RPMI7951 (cell line): ENCODE data around the gene FUT8. TPM values are rescaled to one million over a fixed set of nuclear protein-coding genes. Genes with fewer than 3 reads are reported as not detected.
"Not testable (repeated sequence)": the region's sequence is repeated elsewhere in the genome, so short reads cannot be mapped to it uniquely, and the experiment has no call there.

Experiments
- DNase-seq: peaks from one replicate; pipeline ENCODE4 v3.0.0-alpha.2; 2012; ENCODE audit warnings: low read depth
- total RNA-seq: library from RNA; depleted of rRNA; stranded (reverse); fragments of >200 nt; shearing (Covaris generic); gene quantifications from 2 replicates; pipeline ENCODE4 v1.2.3, GENCODE V29; 2014

Gene FUT8
- total RNA-seq, 1 experiment from 2014 or later = 69.1 TPM

DNA sequence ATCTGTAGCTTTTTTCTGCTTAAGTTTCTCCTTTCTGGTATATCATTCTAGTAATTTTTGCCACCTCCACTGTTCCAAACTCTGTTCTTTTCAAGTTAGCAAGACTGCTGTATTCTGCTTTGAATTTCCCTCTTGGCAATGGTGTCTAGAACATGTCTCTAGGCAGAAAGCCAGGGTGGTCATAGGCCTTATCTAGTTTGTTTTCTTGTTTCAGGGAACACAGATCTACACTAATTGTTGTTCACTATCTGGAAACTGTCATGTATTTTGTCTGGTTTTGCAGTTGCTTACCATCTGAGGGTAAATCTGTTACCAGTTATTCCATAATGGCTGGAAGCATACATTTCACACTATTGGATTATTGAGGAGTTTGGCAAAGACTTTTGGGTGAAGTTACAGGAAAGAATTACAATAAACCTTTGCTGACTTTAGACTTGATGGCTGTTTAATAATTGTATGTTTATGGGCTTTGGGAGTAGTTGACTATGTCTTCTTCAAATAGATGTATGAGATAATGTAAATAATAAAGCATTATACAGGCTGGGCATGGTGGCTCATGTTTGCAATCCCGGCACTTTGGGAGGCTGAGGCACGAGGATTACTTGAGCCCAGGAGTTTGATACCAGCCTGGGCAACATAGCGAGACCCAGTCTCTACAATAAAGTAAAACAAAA lies 41.4 kb downstream of the FUT8 start:
- no peak for DNase-seq

DNA sequence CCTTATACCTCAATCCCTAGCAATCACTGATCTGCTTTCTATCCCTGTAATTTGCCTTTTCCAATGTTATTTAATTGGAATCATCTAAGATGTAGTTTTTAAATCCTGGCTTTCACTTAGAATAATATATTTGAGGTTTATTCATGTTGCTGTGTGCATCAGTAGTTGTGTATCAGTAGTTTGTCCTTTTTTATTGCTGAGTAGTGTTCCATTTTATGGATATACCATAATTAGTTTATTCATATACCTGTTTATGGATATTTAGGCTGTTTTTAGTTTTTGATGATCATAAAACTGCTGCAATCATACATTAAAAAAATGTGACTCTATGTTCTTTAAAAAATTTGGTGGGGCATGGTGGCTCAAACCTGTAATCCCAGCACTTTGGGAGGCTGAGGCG lies 43.7 kb downstream of the FUT8 start:
- DNase-seq = no peak

DNA sequence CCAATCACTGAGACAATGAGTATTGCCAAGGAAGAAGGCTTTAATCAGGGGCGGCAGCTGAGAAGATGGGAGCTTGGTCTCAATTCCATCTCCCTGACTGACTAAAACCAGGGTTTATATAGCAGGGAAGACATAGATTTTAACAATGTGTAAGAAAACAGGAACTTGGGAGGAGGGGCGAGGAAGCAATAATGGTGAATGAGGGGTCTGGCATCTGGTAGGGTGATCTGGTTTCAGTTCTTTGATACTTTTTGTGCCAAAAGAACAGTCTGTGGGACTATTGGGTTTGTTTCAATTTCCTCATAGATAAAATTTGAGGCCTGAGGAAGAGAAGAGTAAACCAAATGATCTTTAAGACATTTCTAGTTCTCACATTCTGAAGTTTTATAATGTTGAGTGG lies 49.2 kb downstream of the FUT8 start:
- DNase-seq = no peak

DNA sequence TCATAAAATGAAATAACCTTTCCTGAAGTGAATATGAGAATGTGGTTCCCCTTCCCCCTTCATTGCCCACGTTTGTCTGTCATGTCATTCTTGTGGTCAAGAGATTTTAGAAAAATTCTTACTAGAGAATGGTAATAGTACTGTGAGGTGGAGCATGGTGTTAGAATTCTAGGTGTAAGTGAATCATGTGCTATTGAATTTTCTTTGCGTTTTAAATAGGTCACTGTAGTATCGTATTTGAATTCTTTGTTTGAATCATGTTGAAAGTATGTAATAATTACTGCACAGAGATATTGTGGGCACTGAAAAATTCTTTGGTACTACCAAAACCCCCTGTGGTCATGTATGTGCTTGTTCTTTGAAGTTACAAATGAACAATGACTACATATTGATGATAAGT lies 49.9 kb downstream of the FUT8 start:
- peak; percentile 29 for DNase-seq

DNA sequence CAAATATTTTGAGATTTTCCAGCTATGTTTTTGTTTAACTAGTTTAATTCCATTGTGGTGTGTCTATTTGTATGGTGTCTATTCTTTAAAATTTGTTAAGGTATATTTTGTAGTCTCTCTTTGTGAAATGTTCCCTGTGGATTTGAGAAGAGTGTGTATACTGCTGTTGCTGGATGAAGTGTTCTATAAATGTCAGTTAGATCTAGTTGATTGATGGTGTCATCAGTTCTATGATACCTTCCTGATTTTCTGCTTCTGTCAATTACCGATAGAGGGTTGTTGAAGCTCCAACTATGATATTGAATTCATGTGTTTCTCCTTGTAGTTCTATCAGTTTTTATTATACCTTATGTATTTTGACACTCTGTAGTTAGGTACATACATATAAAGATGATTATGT lies 53.1 kb downstream of the FUT8 start:
- DNase-seq = no peak

DNA sequence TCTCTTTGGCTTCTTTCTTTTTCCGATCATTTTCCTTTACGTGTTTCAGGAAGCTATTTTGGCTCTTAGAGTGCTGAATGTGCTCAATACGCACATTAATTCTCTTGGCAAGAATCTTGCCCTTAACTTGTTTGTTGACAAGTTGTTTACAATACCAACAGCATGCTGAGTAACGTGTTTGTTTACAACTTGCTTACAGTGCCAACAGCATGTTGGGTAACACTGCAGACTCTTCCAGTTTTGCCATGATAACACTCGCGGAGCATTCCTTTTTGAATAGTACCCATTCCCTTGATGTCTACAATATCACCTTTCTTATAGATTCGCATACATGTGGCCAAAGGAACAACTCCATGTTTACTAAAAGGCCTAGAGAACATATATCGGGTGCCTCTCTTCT lies 55.4 kb downstream of the FUT8 start:
- DNase-seq = not testable (repeated sequence)

DNA sequence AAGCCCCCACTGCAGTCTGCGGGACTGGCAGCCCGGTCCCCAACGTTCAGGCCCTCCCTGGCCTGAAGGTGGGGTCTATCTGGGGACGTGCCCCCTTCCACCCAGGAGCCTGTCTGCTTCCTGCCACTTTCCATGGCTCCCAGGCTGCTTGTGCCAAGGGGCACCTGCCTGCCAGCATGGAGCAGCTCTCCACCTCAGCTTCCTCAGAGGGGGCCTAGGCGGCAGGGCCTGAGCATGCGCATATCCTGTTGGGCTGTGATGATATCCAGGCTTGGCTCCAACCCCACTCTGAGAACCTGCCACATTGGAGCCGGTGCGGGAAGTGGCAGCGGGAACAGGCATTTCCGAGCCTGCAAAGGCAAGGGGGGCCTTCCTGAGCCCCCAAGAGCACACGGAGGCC lies 57.4 kb downstream of the FUT8 start:
- DNase-seq = no peak

DNA sequence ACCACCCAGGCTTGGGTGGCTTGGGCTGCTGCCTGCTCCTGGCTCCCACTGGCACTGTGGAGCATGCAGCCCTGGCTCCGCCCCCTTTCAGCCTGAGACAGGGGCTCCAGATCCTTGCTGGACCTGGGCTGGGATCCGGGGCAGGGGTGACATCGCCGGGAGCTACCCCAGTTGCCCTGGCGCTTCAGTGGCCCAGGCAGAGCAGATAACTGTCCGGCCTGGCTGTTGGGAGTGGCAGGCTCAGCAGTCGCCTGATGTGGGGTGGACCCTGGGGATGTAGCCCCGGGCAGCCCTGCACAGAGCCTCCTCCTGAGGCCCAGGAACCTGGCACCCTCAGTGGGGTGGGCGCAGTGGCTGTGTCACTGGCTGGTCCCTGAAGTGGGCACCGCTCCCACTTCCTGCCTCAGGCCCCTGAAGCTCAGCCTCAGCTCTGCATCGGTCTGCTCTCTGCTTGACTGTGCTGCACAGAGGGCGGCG lies 57.9 kb downstream of the FUT8 start:
- no peak for DNase-seq

DNA sequence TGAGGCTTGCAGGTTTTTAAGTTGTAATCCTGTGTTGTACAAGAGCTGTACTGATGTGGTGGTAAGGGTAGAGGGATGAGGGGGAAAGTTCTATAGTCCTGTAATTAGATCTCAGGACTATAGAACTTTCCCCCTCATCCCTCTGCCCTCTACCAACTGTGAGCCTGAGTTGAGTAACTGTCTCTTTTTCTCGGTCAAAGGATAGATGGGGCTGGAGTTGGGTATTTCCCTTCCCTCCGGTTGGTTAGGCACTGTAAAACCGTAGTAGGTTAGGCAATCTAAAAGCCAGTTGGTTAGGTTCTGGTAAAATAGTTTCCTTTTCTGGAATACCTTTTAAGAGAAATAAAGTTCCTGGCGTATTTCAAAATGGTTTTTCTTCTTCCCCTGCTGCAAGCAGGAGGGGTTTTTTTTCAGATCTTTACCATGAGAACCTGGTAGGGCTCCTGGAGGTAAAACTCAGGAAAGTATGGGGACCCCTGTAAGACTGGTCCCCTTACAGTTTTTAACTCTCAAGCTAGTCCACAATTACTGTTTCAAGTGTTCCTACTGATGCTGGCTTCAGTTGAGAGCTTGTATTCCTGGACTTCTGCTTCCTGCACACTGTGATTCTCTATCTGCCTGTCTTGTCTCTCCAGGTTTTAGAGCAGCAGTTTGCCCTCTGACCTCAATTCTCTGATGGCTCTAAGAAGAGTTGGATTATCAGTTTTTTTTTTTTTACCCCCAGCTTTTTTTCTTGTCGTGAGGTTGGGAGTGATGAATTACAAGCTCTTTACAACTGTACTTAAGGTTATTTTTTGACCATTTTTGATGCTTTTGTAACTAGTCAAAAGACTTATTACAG lies 58.7 kb downstream of the FUT8 start:
- DNase-seq = no peak

DNA sequence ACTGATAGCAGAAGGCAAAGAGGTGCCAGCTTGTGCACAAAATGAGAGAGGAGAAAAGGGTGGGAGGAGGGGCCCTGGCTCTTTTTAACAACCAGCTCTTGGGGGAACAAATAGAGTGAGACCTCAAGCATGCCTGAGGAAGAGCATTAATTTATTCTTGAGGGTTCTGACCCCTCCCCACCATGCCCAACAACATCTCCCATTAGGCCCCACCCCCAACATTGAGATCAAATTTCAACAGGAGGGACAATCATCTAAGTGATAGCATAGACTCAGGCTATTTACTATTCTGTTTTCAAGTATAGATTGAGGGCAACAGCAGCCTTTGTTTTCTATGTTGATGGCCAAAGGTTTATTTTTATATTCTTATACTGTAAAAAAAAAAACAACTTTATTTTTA lies 59.7 kb downstream of the FUT8 start:
- DNase-seq = no peak

DNA sequence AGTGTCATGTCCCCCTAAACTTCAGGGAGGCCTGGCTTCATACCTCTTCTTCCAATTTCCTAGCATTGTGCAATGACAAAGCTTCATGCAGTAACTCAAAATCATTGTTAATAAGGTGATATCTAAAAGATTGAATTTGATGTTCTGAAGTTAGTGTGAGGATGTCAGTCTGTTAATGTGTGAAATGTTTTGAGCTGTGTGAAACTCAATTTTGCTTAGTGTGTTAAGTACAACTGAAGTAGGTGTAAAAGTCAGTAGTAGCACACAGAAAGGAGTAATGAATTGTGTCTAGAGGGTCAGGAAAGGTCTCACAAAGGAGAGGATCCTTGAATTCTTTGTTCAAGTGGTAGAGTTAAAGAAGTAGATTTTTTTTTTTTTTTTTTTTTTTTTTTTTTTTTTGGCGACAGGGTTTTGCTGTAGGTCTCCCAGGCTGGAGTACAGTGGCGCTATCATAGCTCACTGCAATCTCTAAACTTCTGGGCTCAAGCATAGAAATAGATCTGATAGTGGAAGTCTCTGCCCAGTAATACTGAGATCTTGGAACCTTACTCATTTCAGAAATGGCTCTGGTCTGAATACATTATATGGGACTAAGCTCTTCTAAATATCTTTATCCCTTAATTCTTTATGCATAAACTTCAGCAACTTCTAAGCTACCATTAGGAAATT lies 63.9 kb downstream of the FUT8 start:
- no peak for DNase-seq

DNA sequence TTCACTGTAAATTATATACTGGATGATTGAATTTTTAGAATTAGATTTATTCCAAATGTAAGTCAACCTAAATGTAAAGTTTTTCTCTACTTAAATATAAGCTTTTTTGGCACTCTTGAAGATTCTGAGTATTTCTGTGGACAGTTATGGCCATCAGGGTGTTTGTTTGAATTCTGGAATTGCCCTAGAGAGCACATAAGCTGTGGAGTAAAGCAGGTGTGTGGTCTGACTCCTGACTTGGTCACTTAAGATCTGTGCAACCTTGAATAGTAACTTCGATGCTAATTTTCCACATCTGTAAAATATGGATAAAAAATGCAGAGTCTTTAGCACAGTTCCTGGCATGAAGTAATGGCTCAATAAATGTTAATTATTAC lies 64.4 kb downstream of the FUT8 start:
- no peak for DNase-seq

DNA sequence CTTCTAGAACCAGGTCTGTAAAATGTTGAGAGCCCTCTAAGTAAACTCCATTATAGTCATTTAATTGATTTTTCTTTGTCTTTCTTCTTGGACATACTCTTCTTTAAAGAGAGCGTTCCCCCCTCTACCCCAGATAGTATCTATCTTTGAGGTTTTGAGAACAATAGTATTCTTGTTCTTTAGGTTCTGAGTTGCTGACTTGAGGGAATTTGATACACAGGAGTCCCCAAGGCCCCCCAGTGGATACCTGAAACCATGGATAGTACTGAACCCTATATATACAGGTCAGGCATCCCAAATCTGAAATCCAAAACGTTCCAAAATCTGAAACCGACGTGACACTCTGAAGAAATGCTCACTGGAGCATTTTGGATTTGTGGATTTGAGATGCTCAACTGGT lies 65.5 kb downstream of the FUT8 start:
- no peak for DNase-seq

DNA sequence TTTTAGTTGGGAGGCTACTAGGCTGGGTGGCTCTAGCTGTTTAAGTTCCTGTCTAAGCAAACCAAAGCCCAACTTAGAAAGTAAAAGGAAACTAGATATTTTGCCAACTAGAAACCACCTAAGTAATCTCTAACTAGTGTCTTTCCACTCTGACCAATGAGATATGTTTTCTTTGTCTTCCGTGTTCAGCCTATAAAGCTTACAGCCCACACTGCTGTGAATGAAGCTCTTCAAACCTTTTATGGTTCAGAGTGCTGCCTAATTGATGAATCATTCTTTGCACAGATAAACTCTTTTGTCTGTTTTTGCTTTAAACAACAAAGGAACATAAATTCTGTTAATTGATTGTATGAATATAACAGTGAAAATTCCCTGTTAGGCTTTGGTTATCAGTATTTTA lies 66.1 kb downstream of the FUT8 start:
- DNase-seq = peak; percentile 73

DNA sequence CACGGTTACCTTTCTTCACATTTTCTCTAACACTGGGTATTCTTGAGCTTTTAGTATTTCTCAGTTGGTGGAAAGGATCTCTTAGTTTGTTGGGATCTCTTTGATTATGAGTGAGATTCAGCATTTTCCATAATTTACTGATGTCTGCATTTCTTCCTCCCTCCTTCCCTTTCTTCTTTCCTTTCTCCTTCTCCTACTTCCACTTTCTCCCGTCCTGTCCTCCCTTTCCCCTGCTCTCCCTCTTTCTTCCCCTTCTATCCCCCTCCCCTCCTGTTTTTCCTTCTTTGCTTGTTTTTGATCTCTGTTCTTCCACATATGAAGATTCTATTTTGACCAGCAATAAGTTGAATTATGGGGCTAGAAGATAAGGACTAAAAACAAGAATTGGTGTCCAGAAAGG lies 66.9 kb downstream of the FUT8 start:
- no peak for DNase-seq

DNA sequence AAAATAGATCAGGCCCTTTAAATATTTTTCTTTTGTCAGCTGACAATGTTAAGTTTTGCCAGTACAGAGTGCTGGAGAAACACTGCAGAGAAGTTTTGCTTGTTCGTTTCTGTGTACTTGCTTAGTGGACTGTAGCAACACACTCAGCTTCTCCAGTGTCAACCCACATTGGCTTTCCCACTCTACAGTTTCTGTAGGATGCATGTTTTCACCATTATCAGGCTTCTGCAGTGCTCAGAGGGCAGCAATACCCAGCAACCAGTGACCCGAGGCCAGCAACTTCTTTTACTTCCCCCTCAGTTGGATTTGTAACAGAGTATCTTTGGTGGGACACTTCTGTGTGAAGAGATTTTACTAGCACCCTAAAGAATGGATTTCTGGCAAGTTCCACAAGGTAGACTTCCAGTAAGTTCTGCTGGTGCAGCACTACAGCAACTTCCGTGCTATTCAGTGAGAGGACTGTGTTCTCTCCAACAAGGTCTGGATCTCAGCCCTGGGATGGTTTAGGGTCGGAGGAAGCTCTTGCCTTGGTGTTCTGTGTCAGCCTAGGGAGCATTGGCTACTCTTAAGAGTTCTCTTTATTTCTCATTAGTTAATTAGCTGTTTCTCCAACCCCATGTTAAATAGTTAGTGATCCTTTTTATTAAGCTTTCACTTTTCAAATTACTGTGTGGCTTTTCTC lies 70.4 kb downstream of the FUT8 start:
- no peak for DNase-seq

DNA sequence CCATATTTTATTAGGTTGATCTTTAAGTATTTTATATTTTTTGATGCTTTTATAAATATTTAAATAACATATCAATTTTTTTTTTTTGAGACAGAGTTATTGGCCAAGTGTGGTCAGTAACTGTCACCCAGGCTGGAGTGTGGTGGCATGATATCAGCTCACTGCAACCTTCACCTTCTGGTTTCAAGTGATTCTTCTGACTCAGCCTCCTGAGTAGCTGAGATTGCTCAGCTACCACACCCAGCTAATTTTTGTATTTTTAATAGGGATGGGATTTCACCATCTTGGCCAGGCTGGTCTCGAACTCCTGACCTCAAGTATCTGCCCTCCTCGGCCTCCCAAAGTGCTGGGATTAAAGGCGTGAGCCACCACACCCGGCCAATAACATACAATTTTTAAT lies 71.1 kb downstream of the FUT8 start:
- peak; percentile 14 for DNase-seq

DNA sequence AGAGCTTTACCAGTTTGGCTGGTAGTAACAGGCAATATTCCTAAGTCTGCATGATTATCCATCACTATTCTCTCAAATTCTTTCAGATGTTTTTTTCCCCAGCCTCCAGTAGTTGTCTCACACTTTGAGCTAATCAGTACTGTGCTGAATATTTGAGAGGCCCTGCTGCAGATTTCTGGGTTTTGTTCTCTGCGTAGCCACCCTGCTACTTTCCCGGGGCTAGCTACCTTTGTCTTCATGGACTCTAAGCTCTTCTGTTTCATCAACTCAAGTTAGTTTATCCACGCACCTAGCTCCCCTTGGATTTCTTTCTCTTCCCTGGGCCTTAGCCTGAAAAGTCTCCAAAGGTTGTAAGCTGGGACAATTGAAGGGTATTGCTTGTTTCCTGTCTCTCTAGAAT lies 73.0 kb downstream of the FUT8 start:
- no peak for DNase-seq

DNA sequence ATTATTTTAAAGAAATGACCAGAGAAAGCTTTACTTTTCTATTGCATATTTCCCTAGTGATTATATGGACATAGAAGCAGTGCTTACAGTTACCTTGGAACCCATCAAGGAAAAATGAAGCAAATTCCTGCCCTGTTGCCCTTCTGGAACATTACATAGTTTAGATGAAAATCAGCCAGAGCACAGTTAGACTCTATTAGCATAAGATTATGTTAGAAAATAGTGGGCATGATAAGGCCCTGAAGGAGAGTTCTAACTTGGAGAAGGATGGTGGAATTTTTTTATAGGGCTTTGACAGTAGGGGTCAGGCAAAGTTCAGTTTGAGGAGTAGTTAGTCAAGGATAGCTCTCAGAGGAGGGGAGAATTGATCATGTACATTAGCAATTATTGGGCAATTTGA lies 74.3 kb downstream of the FUT8 start:
- no peak for DNase-seq

DNA sequence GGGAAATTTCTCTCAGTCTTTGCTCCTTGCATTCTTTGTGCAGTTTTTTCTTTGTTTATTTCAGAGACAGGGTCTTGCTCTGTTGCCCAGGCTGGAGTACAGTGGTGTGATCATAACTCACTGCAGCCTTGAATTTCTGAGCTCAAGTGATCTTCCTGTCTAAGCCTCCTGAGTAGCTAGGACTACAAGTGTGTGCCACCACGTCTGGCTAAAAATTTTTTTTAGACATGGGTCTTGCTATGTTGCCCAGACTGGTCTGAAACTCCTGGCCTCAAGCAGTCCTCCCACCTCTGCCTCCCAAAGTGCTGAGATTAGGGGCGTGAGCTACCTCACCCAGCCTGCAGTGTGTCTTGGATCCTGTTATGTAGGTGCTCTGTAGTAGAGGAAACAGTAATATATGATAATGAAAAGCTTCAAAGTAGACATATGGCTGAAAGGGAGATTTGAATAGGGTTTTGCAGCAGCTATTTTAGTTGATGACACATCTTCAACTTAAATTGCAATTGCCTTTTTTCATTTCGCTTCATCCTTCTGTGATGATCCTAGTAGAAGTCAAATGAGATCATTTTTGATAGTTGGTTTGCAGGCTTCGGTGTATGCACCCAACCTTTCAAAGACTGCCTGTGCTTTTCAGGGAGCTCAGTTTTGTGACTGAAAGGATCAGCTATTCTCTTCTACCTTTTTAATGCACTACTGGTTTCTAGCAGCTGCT lies 75.4 kb downstream of the FUT8 start:
- no peak for DNase-seq

DNA sequence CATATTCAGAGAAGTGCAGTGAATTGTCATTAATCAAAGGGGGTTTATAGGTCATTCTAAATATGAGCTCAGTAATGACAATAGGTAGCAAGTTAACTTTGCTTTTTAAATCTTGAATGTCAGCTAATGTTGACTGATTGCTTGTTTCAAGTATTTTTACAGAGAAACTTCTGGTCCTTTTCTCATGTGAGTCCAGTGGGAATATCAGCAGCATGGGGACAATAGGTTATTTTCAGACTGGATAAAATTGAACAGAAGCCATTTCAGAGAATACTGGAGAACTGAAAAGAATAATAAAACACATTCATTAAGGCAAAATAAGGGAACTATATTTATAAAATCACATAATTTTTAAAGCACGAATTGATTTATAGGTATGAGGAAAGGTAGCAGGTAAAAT lies 78.7 kb downstream of the FUT8 start:
- DNase-seq = no peak

DNA sequence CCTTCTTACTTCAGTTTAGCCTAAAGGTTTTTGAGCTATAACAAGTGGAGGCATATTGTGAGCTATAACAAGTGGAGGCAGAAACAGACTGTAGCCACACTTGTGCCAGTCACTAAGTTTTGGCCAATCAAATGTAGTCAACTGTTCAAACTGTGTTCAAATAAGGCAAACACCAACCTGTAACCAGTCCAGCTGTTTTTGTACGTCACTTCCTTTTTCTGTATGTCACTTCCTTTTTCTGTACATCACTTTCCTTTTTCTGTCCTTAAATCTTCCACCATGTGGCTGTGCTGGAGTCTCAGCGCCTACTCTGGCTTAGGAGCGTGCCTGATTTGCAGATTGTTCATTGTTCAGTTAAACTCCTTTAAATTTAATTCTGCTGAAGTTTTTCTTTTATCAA lies 79.7 kb downstream of the FUT8 start:
- DNase-seq = no peak
